CD4-positive, alpha-beta T cell (primary cell): ENCODE data around the gene NOD1. TPM values are rescaled to one million over a fixed set of nuclear protein-coding genes. Genes with fewer than 3 reads are reported as not detected.

ENCODE experiments used
- ATAC-seq: fragments of 200-7000 bp; cut with Tn5 transposase; one replicate; pipeline ENCODE4 v1.10.0; 2022; ENCODE audit warnings: mild to moderate bottlenecking; ENCODE audit not compliant: poor library complexity
- CTCF ChIA-PET: fragments of 350-600 bp; sonication (Branson Sonifier 250); formaldehyde crosslinking; loops from one replicate; lab custom pipeline; 2021; ENCODE audit warnings: antibody characterized with exemption, inconsistent platforms; lab: Charles Lee
- POLR2A ChIA-PET: fragments of 350-600 bp; sonication (Branson Sonifier 250); formaldehyde crosslinking; loops from one replicate; lab custom pipeline; 2021; ENCODE audit warnings: antibody characterized with exemption, inconsistent platforms; lab: Charles Lee
- DNase-seq, 14 experiments: peaks; one replicate each; pipeline ENCODE4 v3.0.0-alpha.2; 2013 to 2020; ENCODE audit warnings: mixed read lengths in 2 of 14
- H3K27ac ChIP-seq, 2 donors: one replicate each; pipeline versions ENCODE4 v1.5.1 to v1.7.0; 2013; ENCODE audit warnings: low read length in 2 of 2, low read depth in 1 of 2, mild to moderate bottlenecking in 1 of 2
- H3K27me3 ChIP-seq, 2 experiments: 1 replicate in 1 of 2; 2 replicates in 1 of 2; pipeline versions ENCODE4 v1.6.1 to v1.7.0; 2013; ENCODE audit warnings: low read length in 2 of 2, control low read depth in 1 of 2, mild to moderate bottlenecking in 1 of 2, moderate library complexity in 1 of 2; ENCODE audit not compliant: insufficient read depth in 2 of 2, control insufficient read depth in 1 of 2
- H3K36me3 ChIP-seq: one replicate; pipeline ENCODE4 v1.6.1; 2013; ENCODE audit warnings: low read length, control low read depth; ENCODE audit not compliant: insufficient read depth
- H3K4me1 ChIP-seq: one replicate; pipeline ENCODE4 v1.6.1; 2013; ENCODE audit warnings: low read length, control low read depth; ENCODE audit not compliant: insufficient read depth
- H3K4me3 ChIP-seq: one replicate; pipeline ENCODE4 v1.5.1; 2013; ENCODE audit warnings: mild to moderate bottlenecking, low read length, moderate library complexity
- H3K9me3 ChIP-seq, 2 experiments: 1 replicate in 1 of 2; 2 replicates in 1 of 2; pipeline versions ENCODE4 v1.6.1 to v1.7.0; 2013; ENCODE audit warnings: low read length in 2 of 2, mild to moderate bottlenecking in 2 of 2, control low read depth in 1 of 2, moderate library complexity in 1 of 2; ENCODE audit not compliant: control insufficient read depth in 1 of 2, insufficient read depth in 1 of 2
- H3K27ac Mint-ChIP-seq: one replicate; pipeline ENCODE4 v1.8.0; 2020; ENCODE audit warnings: mixed read lengths
- H3K27me3 Mint-ChIP-seq: one replicate; pipeline ENCODE4 v1.8.0; 2021; ENCODE audit warnings: mixed read lengths
- H3K36me3 Mint-ChIP-seq: one replicate; pipeline ENCODE4 v1.8.0; 2021; ENCODE audit warnings: low read depth, mixed read lengths
- H3K4me1 Mint-ChIP-seq: one replicate; pipeline ENCODE4 v1.8.0; 2021; ENCODE audit warnings: low read depth, mixed read lengths
- H3K4me3 Mint-ChIP-seq: one replicate; pipeline ENCODE4 v1.8.0; 2020; ENCODE audit warnings: mild to moderate bottlenecking, mixed read lengths
- H3K9me3 Mint-ChIP-seq: one replicate; pipeline ENCODE4 v1.8.0; 2020; ENCODE audit warnings: mixed read lengths
- CTCF ChIP-seq: fragments of 200-600 bp; IDR thresholded peaks from one replicate; pipeline ENCODE4 v1.8.0; 2022; ENCODE audit warnings: antibody characterized with exemption, mild to moderate bottlenecking
- intact Hi-C, 2 experiments: fragments of 100-400 bp; cut with DNase I in 1 of 2; cut with micrococcal nuclease in 1 of 2; formaldehyde crosslinking; loops; one replicate each; pipeline versions ENCODE4 v1.15.1 to v1.9.0; 2023 to 2025; cut with DNase I, micrococcal nuclease
- total RNA-seq, 174 experiments: library from RNA in 2 of 174; stranded (reverse) in 2 of 174; gene quantifications; one replicate each; pipeline ENCODE4 v1.2.3 and lab custom pipeline; 2021 to 2026

NOD1 gene
- total RNA-seq, 2 experiments from 2014 or later = 11.6 to 12.6 TPM

DNA sequence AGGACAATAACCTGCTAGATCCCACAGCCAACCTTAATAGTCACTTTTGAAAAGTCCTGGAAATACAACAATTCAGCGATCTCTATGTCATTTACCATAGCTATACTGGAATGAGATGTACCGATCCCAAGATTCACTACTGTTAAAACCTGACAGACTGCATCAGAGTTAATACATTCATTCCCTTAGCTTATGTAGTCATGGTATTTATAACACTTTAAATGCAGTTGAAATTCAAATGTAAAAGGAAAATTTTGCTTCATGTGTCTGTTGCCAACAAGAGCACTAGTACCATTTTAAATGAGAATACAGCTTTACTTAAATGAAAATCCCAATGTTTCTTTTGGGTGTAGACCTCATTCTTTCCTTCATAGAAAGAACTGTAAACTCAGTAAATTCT is 37.2 kb upstream of the NOD1 start:
- H3K4me3 ChIP-seq = no peak overlapping the region
- Mint-ChIP-seq H3K4me3 (no peak overlapping the region), H3K27me3 (no peaks in the 10 kb centered on the region), H3K36me3 (no peaks in the 10 kb centered on the region), H3K9me3 (no peaks in the 10 kb centered on the region), H3K4me1 (no peaks in the 10 kb centered on the region), H3K27ac (no peak overlapping the region)
- no peaks in the 10 kb centered on the region for H3K36me3 ChIP-seq
- ChIA-PET POLR2A (no interaction called here), CTCF (no interaction called here)
- no peaks in the 10 kb centered on the region for H3K4me1 ChIP-seq
- TF ChIP-seq CTCF = no peak
- no peaks in the 10 kb centered on the region for H3K9me3 ChIP-seq
- no peaks in the 10 kb centered on the region for H3K27me3 ChIP-seq
- intact Hi-C loops = no loop called here
- DNase-seq = no peak
- no peak for ATAC-seq
- no peak overlapping the region for H3K27ac ChIP-seq

DNA sequence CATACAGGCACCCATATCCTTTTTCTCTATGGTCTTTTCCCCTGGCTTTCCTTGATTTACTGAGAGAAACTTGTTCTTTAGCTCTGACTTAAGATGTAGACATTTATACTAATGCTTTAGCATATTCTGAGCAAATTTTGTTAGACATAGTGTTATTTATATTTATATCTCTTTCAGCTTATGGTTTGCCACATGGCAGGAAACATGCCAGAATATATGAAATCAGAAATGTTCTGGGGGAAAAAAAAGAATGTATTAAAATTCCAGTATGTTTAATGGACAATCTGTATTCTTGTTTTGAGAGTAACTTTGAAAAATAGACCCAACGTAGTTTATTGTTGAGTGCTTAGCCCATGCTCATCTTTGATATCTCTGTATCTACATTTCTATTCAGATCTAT is 36.2 kb upstream of the NOD1 start:
- no peaks in the 10 kb centered on the region for H3K4me1 Mint-ChIP-seq
- ChIA-PET POLR2A (no interaction called here), CTCF (no interaction called here)
- TF ChIP-seq CTCF = no peak
- no peaks in the 10 kb centered on the region for H3K27me3 Mint-ChIP-seq
- no peak overlapping the region for H3K27ac ChIP-seq
- no peaks in the 10 kb centered on the region for H3K4me1 ChIP-seq
- no peaks in the 10 kb centered on the region for H3K36me3 ChIP-seq
- H3K9me3 ChIP-seq = no peaks in the 10 kb centered on the region
- no peaks in the 10 kb centered on the region for H3K36me3 Mint-ChIP-seq
- no peak overlapping the region for H3K27ac Mint-ChIP-seq
- no peak overlapping the region for H3K4me3 ChIP-seq
- DNase-seq = no peak
- ATAC-seq = no peak
- no peaks in the 10 kb centered on the region for H3K9me3 Mint-ChIP-seq
- H3K27me3 ChIP-seq = no peaks in the 10 kb centered on the region
- intact Hi-C loops = no loop called here
- H3K4me3 Mint-ChIP-seq = no peak overlapping the region

DNA sequence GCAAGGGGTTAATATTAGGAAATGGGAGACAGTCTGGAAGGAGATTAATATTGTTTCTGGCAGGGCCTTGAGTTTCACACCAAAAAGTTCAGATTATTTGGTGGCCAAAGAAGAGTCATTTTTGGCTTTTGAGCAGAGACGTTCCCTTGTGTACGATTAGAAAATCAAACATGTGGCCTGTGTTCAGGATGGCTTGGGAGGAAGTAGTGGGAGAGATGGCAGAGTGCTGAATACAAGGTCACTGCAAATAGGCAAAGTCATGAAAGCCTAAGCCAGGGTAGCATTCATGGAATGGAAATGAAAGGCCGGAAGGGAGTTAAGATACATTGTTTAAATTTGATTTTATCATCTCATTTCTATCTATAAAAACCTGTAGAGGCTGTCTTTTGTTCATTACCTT is 35.6 kb upstream of the NOD1 start:
- H3K4me1 ChIP-seq = no peaks in the 10 kb centered on the region
- no peak overlapping the region for H3K4me3 Mint-ChIP-seq
- no peaks in the 10 kb centered on the region for H3K4me1 Mint-ChIP-seq
- ATAC-seq (no peak), DNase-seq (no peak)
- H3K27ac ChIP-seq = no peak overlapping the region
- H3K27ac Mint-ChIP-seq = no peak overlapping the region
- ChIA-PET POLR2A (no interaction called here), CTCF (no interaction called here)
- no peaks in the 10 kb centered on the region for H3K36me3 Mint-ChIP-seq
- no peak for TF ChIP-seq CTCF
- no peaks in the 10 kb centered on the region for H3K36me3 ChIP-seq
- H3K27me3 Mint-ChIP-seq = no peaks in the 10 kb centered on the region
- no peak overlapping the region for H3K4me3 ChIP-seq
- intact Hi-C loops = no loop called here
- H3K9me3 Mint-ChIP-seq = no peaks in the 10 kb centered on the region
- H3K27me3 ChIP-seq = no peaks in the 10 kb centered on the region
- H3K9me3 ChIP-seq = no peaks in the 10 kb centered on the region
